ENCODE data around the gene SPANXN4.

SPANXN4 gene, protein sequence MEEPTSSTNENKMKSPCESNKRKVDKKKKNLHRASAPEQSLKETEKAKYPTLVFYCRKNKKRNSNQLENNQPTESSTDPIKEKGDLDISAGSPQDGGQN

DNA sequence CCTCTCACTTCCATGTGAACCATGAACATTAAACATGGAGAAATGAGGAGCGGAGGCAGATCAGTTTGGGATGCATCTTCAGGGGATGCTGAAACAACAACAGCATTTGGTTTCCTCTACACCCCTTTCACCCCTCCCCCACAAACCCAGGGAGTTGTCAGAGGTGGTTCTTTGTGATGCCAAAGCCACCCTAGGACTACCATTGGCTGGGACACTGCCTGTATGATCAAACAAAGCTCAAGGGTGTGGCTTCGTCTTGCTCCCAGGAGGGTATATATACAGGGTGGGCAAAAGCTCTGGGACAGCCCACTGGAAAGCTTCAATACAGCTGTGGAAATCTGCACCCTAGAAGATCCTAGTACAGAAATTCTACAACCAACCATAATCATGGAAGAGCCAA, at the start of gene SPANXN4:
SPANXN4 (plus strand) TSS at position 301 of the 400 bp plus-strand sequence; CDS start at position 388, 87 bp downstream.
- no peak for DNase-seq (ENCODE audit: low read depth)

DNA sequence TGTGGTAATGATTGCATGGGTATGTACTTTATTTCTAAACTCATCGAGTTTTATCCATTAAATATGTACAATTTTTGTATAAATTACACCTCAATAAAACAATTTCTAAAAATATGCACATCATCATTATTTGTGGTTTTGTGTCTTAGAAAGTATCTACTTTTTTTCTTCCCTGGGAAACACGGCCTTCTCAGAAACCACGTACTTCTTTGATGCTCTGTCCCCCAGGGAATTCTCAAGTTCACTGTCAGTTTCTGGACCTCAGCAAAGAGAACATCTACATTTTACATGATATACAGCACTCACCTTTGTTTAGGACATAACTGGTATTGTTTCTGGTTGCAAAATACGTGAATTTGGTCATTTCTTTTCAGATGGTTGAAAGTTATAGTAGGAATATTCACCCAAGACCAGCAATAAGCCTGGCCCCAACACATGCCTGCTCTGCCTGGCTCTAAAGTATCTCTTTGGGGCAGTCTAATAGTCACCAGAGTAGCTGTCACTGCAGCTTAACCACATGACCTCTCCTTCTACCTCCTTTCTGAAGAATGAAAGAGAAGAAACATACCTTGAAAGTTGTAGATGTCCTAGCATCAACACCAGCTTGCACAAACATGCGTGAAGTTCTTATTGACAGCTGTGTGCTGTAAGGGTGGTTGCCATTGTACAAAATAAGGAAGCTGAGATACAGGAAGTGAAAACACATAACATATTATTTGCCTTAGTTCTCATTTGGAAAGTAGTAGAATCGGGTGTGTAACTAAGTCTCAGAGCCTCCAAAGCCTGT, 48.4 kb upstream of the SPANXN4 start:
- no peak for DNase-seq (ENCODE audit: low read depth)

DNA sequence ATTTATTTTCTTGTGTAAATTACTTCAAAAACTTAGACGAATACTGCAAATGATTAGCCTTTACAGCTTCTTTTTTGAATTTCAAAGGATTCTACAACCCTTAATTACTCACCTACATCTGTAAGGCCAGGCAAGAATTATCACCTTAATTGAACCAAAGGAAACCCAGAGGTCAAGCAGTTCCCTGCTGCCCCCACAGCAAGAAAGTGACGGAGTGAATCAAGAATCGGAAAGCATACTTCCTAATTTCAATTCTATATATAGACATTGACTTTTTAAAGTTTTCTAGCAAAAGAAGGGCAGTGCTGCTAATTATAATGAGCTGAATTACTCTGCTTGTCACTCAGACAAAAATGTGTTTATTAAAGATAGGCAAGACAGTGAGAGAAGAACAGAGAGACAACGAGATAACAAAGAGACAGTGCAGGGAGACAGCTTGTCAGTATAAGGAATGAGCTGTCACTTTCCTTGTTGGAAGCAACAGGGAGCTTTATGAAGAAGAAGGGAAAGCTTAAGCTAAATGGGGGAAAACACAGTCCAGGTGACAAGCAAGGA, 47.5 kb upstream of the SPANXN4 start:
- DNase-seq (ENCODE audit: low read depth): no peak

DNA sequence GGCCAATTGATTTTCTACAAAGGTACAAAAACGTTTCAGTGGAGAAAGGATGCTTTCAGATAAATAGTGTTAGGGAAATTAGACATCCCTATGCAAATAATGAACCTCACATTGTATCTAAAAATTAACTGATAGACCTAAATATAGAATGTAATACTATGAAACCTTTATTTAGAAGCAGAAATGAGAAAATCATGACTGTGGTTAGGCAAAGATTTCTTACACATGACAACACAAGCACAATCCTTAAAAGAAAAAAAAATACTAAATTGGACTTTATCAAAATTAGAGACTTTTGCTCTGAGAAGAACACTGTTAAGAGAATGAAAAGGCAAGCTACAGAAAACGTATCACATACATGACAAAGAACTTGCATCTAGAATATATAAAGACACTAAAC, 43.0 kb upstream of the SPANXN4 start:
- no peak for DNase-seq (ENCODE audit: low read depth)

- no peak for DNase-seq (ENCODE audit: low read depth)
Observed at GRCh38 chrX:142994988-142995387, 30.7 kb upstream of the SPANXN4 start.

- no peak for DNase-seq (ENCODE audit: low read depth)
Observed at GRCh38 chrX:142998447-142999198, 27.1 kb upstream of the SPANXN4 start.

DNA sequence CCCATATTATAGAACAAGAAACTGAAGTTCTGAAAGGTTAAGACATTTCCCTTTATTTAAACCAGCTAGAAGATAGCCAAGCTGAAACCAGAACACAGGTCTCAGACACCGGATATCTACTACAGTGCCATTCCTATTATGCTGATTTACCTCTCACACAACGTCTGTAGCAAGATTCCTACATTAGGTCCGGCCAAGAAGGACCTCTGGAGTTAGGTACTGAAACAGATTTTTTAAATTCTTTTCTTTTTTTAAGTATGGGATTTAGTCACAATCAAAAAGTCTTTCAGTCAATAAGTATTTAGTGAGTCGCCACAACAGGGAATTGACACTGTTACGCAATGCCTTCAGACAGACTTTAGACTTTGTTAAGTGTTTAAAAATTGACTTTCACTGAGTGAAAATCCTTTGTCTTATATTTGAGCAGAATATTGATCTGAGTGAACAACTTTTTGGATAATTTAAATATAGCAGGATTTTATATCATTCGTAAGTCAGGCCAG, 26.5 kb upstream of the SPANXN4 start:
- DNase-seq (ENCODE audit: low read depth): no peak

- DNase-seq (ENCODE audit: low read depth): no peak
Observed at GRCh38 chrX:143002206-143002605, 23.5 kb upstream of the SPANXN4 start.

GRCh38 chrX:143017272-143017671, 8.5 kb upstream of the SPANXN4 start:
- no peak for DNase-seq (ENCODE audit: low read depth)

- DNase-seq (ENCODE audit: low read depth): no peak
Observed at GRCh38 chrX:143027275-143027674, 1.5 kb downstream of the SPANXN4 start.

GRCh38 chrX:143047511-143047910, 21.8 kb downstream of the SPANXN4 start:
- DNase-seq (ENCODE audit: low read depth): no peak

DNA sequence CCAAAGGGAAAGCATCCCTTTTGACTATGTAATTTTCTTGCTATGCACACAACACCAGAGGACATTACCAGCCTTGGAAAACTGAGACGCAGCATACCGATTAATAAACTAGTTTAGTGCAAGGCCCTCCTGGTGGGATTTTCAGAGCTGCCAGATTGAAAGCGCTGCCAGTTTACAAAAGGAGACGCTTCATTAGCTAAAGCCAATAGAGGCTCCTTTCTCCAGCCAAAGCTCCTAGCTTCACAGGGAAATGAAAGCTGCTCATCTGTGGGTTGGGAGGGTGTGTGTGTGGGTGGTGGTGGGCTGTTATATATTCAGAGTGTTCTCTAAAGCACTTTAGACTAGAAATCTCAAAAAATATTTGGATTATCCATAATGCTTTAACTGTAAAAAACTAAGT, 32.4 kb downstream of the SPANXN4 start:
- DNase-seq (ENCODE audit: low read depth): no peak

DNA sequence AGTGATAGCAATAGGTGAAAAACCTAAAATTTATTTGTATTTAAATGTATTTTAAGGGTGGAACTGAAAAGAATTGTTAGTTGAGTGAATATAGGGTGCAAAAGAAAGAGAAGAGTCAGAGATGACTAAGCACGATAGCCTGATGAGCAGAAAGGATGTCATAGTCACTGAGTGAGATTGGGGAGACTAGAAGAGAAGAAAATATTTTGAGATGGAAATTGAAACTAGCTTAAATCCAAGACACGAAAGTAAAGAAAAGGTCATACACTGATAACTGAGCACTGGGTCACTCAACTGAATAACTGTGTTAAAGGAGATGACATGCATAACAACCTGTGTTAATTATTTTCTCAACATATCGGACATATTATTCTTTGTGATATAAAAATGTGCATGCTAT, 55.5 kb downstream of the SPANXN4 start:
- DNase-seq (ENCODE audit: low read depth): no peak

GRCh38 chrX:143082537-143082936, 56.8 kb downstream of the SPANXN4 start:
- no peak for DNase-seq (ENCODE audit: low read depth)
